GM13977 (cell line): ENCODE data around the gene KL.

Experiments used
- DNase-seq: peaks from one replicate; pipeline ENCODE4 v3.0.0; 2012; ENCODE audit warnings: low spot score
- in situ Hi-C: fragments of 300-500 bp; cut with MboI; formaldehyde crosslinking; loops from one replicate; pipeline ENCODE4 v1.12.0; 2022; ENCODE audit warnings: low sequenced_read_pairs, low pct_unique_long_range_greater_than_20kb, mixed read lengths, inconsistent platforms; ENCODE audit not compliant: unreplicated experiment
- TF ChIP-seq, protein P1 (sequence below): IDR thresholded peaks from 2 replicates; pipeline ENCODE4 v1.5.1; 2012; ENCODE audit warnings: mild to moderate bottlenecking, control low read depth; ENCODE audit not compliant: insufficient read depth; ENCODE audit errors: extremely low read depth, missing control alignments

KL gene

GRCh38 chr13:33114146-33114545, 97.9 kb downstream of the KL start:
- TF ChIP-seq, protein P1, sequence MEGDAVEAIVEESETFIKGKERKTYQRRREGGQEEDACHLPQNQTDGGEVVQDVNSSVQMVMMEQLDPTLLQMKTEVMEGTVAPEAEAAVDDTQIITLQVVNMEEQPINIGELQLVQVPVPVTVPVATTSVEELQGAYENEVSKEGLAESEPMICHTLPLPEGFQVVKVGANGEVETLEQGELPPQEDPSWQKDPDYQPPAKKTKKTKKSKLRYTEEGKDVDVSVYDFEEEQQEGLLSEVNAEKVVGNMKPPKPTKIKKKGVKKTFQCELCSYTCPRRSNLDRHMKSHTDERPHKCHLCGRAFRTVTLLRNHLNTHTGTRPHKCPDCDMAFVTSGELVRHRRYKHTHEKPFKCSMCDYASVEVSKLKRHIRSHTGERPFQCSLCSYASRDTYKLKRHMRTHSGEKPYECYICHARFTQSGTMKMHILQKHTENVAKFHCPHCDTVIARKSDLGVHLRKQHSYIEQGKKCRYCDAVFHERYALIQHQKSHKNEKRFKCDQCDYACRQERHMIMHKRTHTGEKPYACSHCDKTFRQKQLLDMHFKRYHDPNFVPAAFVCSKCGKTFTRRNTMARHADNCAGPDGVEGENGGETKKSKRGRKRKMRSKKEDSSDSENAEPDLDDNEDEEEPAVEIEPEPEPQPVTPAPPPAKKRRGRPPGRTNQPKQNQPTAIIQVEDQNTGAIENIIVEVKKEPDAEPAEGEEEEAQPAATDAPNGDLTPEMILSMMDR, result no peak
- DNase-seq, result no peak
- in situ Hi-C loops, result no loop called here

GRCh38 chr13:33115274-33115673, 99.1 kb downstream of the KL start:
- no peak for DNase-seq
- TF ChIP-seq, protein P1, result no peak

More at GRCh38 chr13:33115274-33115673, 99.1 kb downstream of the KL start:
- in situ Hi-C loops, result no loop called here
